PC-3 (cell line): ENCODE measurements around the gene LINC00305.

Experiments
- CTCF ChIP-seq: fragments of 300-600 bp; sonication (generic); conservative IDR thresholded peaks from 2 replicates; pipeline ENCODE4 v1.5.1; 2017; ENCODE audit warnings: antibody characterized with exemption, low read depth, mild to moderate bottlenecking, low read length
- EZH2 ChIP-seq: fragments of 300-600 bp; sonication (generic); IDR thresholded peaks from one replicate; pipeline ENCODE4 v1.6.1; 2017; ENCODE audit warnings: antibody characterized with exemption, mild to moderate bottlenecking, low read length; ENCODE audit not compliant: unreplicated experiment
- EZH2phosphoT487 ChIP-seq: fragments of 300-600 bp; sonication (generic); IDR thresholded peaks from 2 replicates; pipeline ENCODE4 v1.6.1; 2018; ENCODE audit warnings: mild to moderate bottlenecking, antibody characterized with exemption, low read length, borderline replicate concordance

DNA sequence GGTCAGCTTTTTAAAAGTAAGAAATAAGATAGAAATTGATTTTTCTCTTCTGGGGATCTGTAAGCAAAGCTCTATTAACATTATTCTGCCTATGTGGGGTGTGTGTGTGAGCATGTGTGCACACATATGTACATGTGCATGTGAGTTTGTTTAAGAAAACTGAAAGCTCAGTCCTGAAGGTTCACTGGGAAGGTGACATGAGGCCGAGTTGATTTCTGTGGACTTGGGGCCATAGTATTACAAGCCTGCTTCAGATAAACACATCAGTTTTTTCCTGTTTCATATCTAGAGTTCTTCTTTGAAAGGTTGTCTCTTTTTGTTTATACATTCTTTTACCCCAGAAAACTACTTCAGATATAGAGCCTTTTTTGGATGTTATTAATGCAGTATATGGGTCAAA is 95.6 kb downstream of the LINC00305 start:
- TF ChIP-seq CTCF = no peak
- no peak for TF ChIP-seq EZH2
- no peak for TF ChIP-seq EZH2phosphoT487
